KG1 (cell line): ENCODE results near the gene INCA1.

ENCODE experiments used
- DNase-seq: peaks from one replicate; lab custom pipeline; 2025; lab: John Stamatoyannopoulos, UW

Gene INCA1

DNA sequence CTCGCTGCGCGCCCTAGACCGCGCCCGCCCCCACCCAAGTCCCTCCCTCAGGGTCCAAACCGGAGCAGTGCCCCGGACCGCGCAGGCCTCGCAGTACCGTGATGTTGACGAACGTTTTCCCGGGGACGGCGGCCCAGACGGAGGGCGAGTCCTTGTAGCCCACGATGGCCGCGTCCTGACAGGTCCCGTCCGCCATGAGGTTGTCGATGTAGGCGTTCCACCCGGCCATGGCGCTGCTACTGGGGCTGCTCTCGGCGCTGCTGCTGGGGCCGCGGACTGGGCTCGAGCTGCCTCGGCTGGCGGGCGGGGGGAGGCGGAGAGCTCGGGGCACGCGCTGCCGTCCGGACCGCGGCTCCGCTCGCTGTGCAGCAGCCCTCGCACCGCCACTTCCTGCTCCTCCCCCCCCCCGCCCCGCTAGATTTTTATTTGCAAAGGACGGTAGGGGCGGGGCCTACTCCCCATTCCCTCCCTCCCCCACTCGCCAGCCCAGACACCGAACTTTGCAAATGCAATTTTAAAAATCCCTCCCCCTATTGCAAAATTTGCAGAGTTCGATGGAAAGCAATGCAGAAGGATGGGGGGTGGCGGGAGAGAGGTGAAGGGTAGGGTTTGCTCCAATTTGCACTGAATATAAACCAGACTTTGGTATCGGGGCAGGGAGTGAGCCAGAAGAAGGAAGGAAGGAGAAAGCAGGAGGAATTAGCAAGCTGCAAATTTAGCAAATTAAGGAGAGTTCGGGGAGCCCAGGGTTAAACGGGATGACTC lies 49.0 kb downstream of the INCA1 start, which contains the start of gene PFN1:
TSS of gene PFN1 (minus strand) at position 365 of the 765 bp plus-strand sequence. CDS start at position 229, 136 bp downstream.
- peak; percentile 77 for DNase-seq

DNA sequence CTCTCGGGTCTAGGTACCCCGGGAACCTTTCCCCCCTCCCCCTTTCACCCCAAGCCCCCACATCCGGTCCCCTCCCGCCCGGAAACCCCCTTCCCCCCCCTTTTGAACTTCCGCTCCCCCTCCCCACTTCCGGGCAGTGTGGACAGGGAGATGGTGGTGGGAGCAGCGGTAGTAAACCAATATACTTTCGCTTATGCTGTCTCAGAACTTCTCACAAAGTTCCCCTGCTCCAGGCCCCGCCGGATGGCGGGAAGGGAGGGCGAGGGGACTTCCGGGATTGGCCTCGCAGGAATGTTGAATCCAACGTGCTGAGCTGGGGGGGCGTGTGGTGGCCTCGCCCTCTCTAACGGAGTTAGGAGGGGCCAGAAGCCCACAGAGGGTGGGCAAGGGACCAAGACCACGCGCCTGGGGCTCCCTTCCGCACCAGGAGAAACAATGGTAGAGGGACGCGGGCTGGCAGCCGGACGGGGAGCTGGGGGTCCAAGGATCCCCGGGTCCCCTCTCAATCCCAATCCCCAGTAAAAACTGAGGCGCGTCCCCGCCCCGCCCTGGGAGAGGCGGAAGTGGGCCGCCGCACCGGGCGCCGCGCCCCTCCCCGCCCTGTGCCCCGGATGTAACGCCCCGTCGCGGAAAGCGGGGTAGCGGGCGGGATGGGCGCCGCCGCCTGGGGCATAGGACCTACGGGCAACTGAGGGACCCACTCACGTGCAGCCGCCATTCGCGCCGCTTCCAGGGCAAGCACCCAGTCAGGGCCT lies 49.7 kb downstream of the INCA1 start:
- DNase-seq = no peak

DNA sequence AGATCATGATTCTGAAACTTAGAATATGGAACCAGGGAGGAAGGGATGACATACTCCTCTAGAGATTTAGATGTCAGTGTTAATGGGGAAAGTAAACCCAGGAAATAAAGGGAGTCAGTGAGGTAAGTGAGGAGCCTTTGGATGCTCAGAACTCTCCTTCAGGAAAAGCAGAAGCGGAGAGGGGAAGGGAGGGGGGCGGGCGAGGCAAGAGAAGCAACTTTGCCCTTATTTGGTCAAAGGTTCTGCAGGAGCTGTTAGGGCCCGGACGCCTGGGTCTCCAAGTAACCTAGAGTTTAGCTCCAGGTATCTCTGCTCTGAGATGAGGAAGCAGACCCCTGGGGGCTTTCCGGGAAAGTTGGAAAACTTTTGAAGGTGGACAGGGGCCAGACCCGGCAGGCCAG lies 50.3 kb downstream of the INCA1 start:
- no peak for DNase-seq

DNA sequence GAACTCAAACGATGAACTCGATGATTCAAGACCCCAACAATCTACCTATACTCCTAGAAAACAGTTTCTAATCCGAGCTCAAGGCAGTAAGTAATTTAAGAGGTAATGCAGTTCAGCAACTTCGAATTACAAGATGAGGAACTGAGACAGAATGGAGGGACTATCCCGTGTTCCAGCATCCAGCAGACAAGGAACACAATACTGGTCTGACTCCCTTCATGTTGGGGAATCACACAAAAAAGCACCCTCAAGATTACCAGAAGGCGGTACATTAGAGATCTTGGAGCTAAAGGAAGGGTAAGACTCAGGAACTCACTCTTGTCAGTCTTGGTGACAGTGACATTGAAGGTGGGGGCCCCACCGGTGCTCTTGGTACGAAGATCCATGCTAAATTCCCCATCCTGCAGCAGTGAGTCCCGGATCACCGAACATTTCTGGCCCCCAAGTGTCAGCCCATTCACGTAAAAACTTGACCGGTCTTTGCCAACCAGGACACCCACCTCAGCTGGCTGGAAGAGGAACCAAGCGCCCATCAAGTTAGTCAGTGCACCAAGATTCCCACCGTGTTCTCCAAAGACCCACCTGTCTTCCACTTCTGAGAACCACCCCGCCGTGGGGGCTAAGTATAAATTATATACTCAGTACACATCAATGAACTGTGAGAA lies 50.9 kb downstream of the INCA1 start:
- no peak for DNase-seq

DNA sequence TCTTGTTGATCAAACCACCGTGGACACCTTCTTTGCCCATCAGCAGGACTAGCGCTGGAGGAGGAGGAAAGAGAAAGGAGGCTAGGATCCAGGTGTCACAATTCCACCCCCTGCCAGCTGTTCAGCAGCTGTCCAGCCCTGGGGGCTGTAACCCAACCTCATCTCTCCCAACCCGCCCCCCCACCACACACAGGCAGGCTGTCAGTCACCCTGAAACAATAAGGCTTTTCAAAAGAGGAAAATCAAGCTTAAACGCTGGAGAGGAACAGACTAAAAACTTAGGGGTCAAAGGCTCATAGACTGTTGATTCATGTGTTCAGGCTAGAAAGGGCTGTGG lies 51.4 kb downstream of the INCA1 start:
- DNase-seq = no peak

DNA sequence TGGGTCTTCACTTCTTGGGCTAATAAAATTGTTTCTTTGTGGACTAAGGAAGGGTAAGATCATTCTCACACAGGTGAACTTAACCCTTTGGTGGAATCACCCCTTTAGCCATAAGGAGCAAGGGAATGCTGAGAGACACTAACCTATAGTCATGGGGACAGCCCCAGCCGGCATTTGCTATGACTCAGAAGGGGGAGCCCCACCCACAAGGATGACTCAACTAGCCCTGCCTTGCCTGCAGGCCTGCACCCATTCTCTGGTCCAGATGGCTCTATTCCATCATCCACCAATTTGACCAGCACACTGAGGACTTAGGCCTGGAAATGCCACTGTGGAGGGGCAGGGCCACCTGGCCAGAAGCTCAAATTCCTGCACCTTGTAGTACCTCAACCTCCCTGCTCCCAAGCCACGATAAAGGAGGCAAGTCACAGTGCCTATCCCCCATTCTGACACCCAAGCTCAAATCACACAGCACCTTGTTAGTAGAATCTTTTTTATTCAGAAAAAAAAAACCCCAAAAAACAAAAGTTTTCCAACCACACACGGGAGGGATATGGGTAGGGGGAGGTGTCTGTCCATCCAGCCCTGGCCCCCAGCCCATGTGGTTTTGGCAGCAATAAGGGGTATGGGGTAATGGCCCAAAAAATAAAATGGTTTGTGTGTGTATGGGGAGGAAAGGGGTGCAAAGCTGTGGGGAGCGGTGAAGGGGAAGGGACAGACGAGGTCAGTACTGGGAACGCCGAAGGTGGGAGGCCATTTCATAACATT lies 52.0 kb downstream of the INCA1 start:
- no peak for DNase-seq

DNA sequence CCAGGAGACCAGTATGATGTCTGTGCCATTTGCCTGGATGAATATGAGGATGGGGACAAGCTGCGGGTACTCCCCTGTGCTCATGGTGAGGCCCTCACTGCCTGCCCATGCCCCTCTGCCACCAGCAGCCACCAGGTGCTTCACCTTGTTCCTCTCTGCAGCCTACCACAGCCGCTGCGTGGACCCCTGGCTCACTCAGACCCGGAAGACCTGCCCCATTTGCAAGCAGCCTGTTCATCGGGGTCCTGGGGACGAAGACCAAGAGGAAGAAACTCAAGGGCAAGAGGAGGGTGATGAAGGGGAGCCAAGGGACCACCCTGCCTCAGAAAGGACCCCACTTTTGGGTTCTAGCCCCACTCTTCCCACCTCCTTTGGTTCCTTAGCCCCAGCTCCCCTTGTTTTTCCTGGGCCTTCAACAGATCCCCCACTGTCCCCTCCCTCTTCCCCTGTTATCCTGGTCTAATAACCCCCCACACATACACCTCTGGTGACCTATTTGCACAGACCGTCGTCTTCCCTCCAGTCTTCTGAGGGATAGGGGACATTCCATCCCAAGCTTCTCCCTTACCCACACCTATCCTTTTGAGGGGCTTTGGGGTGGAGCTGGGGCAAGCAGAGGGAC lies 52.7 kb downstream of the INCA1 start:
- no peak for DNase-seq

DNA sequence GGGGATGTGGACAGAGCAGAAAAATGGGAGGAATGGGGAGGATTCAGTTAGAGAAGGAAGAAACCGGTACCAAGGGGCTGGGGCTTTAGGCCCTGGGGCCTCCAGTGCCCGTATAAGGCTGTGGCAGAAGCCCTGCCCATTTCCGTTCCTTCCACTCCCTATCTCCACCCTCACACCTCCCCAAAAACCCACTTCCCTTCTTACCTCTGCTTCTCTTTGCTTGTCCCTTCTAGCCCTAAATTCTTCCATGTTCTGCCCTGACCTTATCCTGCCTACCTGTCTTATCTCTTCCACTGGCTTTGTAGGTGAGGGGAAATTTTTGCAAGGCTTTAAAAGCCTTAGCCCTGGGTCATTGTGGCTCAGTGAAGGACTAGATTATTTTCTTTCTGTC lies 53.2 kb downstream of the INCA1 start:
- no peak for DNase-seq

DNA sequence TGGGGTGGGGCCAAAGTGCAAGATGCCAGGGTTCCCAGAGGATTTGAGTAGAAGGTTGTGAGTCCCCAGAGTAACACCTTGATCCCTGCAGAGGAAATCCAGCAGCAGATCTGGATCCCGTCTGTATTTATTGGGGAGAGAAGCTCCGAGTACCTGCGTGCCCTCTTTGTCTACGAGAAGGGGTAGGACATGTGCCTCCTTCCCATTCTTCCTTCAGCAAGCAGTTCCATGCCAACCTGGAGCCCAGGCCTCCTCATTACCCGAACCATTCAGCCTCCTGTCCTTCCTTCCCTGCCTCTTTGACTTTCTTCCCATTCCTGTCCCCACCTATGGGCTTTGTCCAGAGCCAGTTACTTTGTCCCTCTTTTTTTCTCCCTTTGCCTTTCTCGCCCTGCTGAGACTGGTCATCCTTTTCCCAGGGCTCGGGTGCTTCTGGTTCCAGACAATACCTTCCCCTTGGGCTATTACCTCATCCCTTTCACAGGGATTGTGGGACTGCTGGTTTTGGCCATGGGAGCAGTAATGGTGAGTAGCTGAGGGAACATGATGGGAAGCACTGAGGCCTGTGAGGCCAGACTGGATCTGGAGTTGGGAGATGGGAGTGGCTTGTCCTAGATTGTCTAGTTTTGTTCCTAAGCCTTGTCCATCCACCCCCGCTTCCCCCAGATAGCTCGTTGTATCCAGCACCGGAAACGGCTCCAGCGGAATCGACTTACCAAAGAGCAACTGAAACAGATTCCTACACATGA lies 54.4 kb downstream of the INCA1 start:
- no peak for DNase-seq

DNA sequence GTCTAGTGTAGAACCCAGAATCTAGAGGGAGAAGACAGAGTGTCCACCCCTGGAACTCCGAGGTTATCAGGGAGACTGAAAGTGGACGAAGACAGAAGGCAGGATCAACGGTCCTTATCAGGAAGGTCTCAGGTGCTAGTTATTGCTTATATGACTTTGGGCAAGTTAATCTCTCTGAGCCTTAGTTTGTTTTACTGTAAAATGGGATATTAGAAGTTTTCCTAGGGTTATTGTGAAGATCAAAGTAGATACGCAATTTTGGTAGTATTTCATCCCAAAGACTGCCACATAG lies 56.1 kb downstream of the INCA1 start:
- no peak for DNase-seq

DNA sequence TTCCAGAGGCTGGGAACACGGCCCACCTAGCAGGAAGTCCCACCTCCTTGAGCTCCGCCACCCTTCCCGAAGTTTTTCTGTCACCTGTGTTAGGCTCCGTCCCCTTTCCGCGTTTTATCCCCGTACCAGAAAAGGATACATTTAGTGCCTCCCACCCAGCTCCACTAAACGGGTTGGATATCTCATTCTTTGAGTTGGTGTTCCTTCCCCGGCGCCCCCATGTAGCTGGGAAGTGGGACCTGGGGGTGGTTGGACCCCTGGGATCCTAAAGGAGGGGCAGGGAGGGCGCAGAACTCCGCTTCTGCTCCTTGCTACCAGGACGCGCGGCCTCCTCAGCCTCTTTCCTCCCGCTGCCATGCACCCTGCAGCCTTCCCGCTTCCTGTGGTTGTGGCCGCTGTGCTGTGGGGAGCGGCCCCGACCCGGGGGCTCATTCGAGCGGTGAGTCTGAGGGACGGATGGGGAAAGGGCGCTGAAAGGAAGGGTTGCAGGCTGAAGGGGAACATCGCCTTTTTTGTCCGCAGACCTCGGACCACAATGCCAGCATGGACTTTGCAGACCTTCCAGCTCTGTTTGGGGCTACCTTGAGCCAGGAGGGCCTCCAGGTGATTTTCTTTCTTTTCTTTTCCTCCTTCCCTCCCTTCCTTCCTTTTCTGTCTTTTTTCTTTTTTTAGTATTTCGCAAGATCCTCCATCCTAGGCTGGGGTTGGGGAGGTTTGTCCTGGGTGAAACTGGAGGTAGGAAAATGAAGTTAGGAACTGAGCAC lies 56.6 kb downstream of the INCA1 start:
- DNase-seq = no peak

DNA sequence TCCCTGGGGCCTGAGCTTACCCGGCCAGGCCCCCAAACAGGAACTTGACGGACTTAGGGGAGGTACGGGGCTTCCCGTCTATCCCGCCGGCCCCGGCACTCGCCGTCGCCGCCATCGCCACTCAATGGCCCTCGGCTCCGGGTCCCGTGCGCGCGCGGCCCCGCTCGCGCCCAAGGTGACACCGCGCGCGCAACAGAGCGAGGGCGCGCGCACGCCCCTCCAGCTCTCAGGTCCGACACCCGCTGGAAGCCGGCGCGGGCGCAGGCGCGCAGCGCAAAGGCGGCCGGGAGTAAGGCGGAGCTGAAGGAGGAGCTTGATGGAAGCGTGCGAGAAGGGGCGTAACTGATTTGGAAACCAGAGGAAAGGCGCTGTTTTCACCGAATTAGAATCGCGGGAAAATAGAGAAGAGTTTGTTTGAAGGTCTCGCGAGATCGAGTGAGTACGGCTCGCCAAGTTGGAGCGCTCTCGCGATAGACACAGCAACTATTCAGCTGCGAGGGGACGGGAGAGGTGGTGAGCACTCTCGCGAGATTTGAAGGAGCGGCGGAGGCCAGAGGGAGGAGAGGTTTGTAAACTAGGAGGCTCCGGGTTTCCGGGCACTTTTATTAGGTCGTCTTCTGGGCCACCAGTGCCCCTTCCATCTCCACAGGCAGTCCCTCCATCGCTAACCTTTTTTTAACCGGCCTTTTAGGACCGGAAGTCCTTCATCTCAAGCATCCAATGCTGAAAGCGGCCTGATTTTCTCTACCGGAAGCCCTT lies 57.3 kb downstream of the INCA1 start, which contains the start of the genes RNF167 and SLC25A11:
TSS of gene RNF167 (plus strand) at position 473 of the 759 bp plus-strand sequence. CDS start 642 bp downstream, outside the sequence.
TSS of gene SLC25A11 (minus strand) at position 251 of the 759 bp plus-strand sequence. CDS start at position 115, 136 bp downstream.
- peak; percentile 71 for DNase-seq

DNA sequence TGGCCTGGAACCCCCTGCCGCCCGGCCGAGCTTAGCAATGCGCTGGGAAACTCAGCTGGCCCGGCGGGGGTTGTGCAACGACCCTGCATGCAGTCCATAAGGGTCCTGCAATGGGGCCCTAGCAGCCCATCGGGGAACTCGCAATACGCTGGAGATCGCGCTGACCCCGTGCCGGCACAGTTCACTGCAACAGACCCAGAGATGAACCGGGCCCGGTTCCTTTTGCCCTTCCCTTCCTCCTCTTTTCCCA lies 57.9 kb downstream of the INCA1 start:
- DNase-seq = no peak

DNA sequence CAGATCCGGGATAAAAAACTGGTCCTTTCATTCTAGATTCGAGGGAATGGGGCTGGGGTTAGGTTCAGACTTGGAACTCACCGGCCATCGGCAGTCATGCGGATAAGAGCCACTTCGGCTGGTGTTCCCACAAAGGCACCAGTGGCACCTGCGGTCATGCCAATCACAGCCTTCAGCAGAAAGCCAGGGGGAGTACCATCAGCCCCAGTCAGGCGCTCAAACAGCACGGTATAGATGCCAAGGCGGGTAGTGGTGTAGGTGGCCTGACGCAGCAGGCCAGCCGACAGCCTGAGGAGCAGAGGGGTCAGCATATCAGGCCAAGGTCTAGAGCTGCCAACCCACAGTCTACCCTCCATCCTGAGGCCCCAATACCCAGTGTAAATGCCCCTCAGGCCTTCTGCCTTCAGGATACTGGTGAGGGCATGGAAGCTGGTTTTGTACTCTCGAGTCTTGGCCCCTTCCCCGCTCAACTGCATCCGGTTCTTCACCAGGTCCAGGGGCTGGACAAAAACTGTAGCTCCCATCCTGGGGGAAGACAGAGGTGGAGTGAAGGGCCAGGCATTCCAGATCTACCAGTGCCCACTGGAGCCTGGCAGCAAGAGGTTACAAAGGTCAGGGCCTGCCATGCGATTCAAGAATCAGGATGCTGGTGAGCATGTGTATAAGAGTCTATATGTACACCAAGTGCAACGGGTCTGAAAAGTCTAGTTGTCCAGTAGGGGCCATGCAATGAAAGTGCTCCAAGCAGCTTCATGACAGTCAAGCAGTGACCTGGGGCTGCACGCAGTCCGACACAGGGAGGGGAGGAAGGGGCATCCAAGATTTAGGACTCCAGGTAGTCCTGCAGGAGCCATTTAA lies 58.4 kb downstream of the INCA1 start:
- DNase-seq = no peak
